Sigmoid colon (tissue), 4 donors: ENCODE data around the gene KCNH5.

Experiments
- EP300 ChIP-seq, 4 donors: sonication (generic); formaldehyde crosslinking; IDR thresholded peaks; one replicate each; pipeline ENCODE4 v1.6.1; 2017; ENCODE audit warnings: antibody characterized with exemption in 4 of 4
- POLR2A ChIP-seq, 2 donors: fragments of 450-650 bp; IDR thresholded peaks; one replicate each; pipeline ENCODE4 v1.6.1; 2016; ENCODE audit warnings: antibody characterized with exemption in 2 of 2, mild to moderate bottlenecking in 2 of 2, moderate library complexity in 2 of 2
- POLR2AphosphoS5 ChIP-seq, 4 donors: sonication (generic); formaldehyde crosslinking; IDR thresholded peaks; one replicate each; pipeline ENCODE4 v1.6.1; 2017; ENCODE audit warnings: antibody characterized with exemption in 4 of 4
- TF ChIP-seq, protein P1 (sequence below), 4 experiments: fragments of 450-650 bp in 3 of 4; fragments of 200-600 bp in 1 of 4; IDR thresholded peaks; one replicate each; pipeline ENCODE4 v1.5.1; 2016 to 2019; ENCODE audit warnings: antibody characterized with exemption in 4 of 4, mild to moderate bottlenecking in 3 of 4, moderate library complexity in 2 of 4

DNA sequence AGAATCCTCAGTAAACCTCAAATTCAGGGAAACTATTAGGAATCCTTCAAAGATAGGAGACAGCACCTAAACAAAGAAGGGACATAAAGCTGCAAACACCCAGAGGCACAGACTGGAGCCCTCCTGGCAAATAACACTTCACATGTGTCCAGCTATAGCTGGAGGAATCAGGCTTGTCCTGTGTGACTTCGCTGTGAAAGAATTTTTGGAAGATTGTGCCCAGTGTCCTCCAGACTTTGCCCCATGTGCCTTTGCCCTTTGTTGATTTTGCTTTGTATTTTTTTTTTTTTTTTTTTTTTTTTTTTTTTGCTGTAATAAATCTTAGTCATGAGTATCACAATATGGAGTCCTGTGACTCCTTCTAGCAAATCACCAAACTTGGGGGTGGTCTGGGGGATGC, 136.8 kb downstream of the KCNH5 start:
- TF ChIP-seq, protein P1, sequence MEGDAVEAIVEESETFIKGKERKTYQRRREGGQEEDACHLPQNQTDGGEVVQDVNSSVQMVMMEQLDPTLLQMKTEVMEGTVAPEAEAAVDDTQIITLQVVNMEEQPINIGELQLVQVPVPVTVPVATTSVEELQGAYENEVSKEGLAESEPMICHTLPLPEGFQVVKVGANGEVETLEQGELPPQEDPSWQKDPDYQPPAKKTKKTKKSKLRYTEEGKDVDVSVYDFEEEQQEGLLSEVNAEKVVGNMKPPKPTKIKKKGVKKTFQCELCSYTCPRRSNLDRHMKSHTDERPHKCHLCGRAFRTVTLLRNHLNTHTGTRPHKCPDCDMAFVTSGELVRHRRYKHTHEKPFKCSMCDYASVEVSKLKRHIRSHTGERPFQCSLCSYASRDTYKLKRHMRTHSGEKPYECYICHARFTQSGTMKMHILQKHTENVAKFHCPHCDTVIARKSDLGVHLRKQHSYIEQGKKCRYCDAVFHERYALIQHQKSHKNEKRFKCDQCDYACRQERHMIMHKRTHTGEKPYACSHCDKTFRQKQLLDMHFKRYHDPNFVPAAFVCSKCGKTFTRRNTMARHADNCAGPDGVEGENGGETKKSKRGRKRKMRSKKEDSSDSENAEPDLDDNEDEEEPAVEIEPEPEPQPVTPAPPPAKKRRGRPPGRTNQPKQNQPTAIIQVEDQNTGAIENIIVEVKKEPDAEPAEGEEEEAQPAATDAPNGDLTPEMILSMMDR (IDR thresholded peaks at IDR 0.05): no peak
- TF ChIP-seq EP300 (IDR thresholded peaks at IDR 0.05): no peak
- no peak for TF ChIP-seq POLR2AphosphoS5 (IDR thresholded peaks at IDR 0.05)
- TF ChIP-seq POLR2A (IDR thresholded peaks at IDR 0.05): no peak
